Measurements from ENCODE around the gene RMND5B.
A peak's percentile ranks its signal among the peaks of the same experiment; 100 is the strongest.

Gene RMND5B

DNA sequence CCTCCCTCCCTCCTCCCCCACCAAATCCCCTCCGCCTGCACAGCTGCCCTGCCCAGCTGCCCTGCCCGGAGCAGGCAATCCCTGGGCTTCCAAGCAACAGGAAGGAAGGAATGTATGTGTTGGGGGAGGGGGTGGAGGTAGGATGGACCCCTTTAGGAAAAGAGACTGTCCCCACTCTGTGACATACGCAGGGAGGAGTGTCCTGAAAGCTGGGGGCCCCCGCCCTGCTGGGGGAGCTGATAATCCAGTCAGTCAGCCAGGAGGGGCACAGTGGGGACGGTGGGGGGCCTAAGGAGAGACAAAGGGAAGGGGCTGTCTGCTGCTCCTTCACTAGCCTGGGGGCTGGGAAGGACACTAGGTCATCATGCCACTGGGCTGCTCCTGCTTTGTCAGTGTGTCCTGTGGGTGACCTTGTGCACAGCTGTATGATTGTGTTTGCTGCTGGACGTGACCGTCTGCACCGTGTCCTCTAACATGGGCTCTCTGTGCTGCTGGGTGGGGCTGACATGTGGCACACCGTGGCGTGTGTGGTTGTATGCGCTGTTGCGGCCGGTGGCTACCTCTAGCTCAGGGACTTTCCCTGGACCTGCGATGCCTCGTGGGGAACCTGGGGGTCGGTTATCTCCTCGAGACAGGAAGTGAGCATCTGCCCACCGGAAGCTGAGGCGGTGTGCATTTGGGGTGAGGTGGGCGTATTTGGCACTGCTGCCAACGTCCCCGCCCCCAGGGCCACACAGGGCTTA lies 14.5 kb upstream of the RMND5B start:
- Histone ChIP-seq H4K20me1 (ENCODE audit: insufficient read depth) (no peaks in the 10 kb centered on the region), H3K9ac (no peak overlapping the region), H3K36me3 (ENCODE audit: insufficient read depth) (no peaks in the 10 kb centered on the region), H3K27ac (no peak overlapping the region), H3K4me3 (IDR thresholded peaks at IDR 0.05; ENCODE audit: insufficient read depth, low read depth, low read length) (no peak overlapping the region), H3K79me2 (ENCODE audit: insufficient read depth, low read depth) (no peaks in the 10 kb centered on the region), H3K27me3 (ENCODE audit: insufficient read depth, low read depth) (no peaks in the 10 kb centered on the region), H2AFZ (ENCODE audit: low read depth) (no peak overlapping the region), H3K4me1 (ENCODE audit: low read depth, poor library complexity, severe bottlenecking) (peaks cover 6% of the 10 kb centered on the region), H3K4me2 (no peak overlapping the region)
- TF ChIP-seq, protein P1, sequence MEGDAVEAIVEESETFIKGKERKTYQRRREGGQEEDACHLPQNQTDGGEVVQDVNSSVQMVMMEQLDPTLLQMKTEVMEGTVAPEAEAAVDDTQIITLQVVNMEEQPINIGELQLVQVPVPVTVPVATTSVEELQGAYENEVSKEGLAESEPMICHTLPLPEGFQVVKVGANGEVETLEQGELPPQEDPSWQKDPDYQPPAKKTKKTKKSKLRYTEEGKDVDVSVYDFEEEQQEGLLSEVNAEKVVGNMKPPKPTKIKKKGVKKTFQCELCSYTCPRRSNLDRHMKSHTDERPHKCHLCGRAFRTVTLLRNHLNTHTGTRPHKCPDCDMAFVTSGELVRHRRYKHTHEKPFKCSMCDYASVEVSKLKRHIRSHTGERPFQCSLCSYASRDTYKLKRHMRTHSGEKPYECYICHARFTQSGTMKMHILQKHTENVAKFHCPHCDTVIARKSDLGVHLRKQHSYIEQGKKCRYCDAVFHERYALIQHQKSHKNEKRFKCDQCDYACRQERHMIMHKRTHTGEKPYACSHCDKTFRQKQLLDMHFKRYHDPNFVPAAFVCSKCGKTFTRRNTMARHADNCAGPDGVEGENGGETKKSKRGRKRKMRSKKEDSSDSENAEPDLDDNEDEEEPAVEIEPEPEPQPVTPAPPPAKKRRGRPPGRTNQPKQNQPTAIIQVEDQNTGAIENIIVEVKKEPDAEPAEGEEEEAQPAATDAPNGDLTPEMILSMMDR (conservative IDR thresholded peaks at IDR 0.05; ENCODE audit: low read depth, low read length) = no peak

DNA sequence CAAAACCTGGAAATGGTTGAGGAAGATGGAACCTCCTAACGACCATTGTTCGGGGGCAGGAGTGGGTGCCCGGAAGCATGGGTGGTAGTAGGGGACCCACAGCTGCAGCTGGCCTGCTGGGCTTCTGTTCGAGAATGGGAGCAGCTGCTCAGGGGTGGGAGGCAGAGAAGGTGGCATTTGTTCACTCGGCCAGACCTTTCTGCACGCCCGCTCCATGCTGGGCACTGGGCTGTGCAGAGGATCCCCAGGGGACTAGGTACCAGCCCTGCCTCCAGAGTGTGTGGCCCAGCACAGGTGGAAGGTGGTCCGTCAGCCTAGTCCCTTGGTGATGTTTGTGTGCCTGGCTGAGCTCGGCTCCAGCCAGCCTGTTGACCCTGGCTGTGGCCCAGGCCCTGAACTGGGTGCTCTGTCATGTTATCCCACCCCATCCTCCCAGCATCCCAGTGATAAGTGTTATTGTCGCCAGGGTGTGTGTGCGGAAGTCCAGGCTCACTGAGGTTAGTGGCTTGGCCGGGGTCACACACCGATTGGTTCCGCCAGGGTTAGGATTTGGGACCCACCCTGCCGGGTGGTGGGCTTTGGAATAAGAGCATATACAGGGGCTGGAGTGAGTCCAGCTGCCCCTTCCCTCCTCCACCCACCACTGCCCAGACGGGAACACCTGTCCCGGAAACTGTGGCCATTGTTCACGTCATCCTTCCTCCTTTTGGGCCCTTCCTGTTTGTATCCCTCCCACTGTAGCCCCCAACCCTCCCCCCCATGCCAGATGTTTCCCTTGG lies 12.7 kb upstream of the RMND5B start:
- no peaks in the 10 kb centered on the region for H3K79me2 ChIP-seq (ENCODE audit: insufficient read depth, low read depth)
- no peak overlapping the region for H3K27ac ChIP-seq

DNA sequence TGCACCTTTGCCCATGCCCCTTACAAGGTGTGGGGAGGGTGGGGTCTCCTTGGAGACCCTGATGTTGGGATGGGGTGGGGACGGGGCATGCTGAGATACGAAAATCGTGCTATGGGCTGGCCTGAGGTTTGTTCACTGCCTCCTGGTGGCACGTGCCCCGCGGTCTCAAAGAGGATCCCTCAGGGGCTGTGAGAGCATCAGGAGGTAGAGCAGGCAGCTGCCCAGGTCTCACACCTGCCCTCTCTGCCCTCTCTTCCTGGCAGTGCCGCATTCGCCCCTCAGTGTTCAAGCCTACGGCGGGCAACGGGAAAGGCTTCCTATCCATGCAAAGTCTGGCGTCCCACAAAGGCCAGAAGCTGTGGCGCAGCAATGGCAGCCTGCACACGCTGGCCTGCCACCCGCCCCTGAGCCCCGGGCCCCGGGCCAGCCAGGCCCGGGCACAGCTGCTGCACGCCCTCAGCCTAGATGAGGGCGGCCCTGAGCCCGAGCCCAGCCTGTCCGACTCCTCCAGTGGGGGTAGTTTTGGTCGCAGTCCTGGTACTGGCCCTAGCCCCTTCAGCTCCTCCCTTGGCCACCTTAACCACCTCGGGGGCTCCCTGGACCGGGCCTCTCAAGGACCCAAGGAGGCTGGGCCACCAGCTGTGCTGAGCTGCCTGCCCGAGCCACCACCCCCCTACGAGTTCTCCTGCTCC lies 10.8 kb upstream of the RMND5B start:
- no peak overlapping the region for H3K27ac ChIP-seq
- no peaks in the 10 kb centered on the region for H3K79me2 ChIP-seq (ENCODE audit: insufficient read depth, low read depth)
- H3K36me3 ChIP-seq (ENCODE audit: insufficient read depth) = no peaks in the 10 kb centered on the region
- H3K4me1 ChIP-seq (ENCODE audit: low read depth, poor library complexity, severe bottlenecking) = peaks cover 14% of the 10 kb centered on the region
- H2AFZ ChIP-seq (ENCODE audit: low read depth) = no peak overlapping the region; the same call in 1 of the 2 replicates
- H3K9ac ChIP-seq = no peak overlapping the region
- no peaks in the 10 kb centered on the region for H4K20me1 ChIP-seq (ENCODE audit: insufficient read depth)
- no peak overlapping the region for H3K4me3 ChIP-seq (IDR thresholded peaks at IDR 0.05; ENCODE audit: insufficient read depth, low read depth, low read length)
- no peaks in the 10 kb centered on the region for H3K27me3 ChIP-seq (ENCODE audit: insufficient read depth, low read depth)
- no peak overlapping the region for H3K4me2 ChIP-seq
- TF ChIP-seq, protein P1 (conservative IDR thresholded peaks at IDR 0.05; ENCODE audit: low read depth, low read length) = no peak

More for the DNA sequence above, 12.7 kb upstream of the RMND5B start:
- Histone ChIP-seq H3K9ac (no peak overlapping the region), H3K4me3 (IDR thresholded peaks at IDR 0.05; ENCODE audit: insufficient read depth, low read depth, low read length) (no peak overlapping the region), H3K4me2 (no peak overlapping the region), H3K27me3 (ENCODE audit: insufficient read depth, low read depth) (no peaks in the 10 kb centered on the region), H4K20me1 (ENCODE audit: insufficient read depth) (no peaks in the 10 kb centered on the region), H3K4me1 (ENCODE audit: low read depth, poor library complexity, severe bottlenecking) (peaks cover 14% of the 10 kb centered on the region), H3K36me3 (ENCODE audit: insufficient read depth) (no peaks in the 10 kb centered on the region), H2AFZ (ENCODE audit: low read depth) (no peak overlapping the region)
- TF ChIP-seq, protein P1 (conservative IDR thresholded peaks at IDR 0.05; ENCODE audit: low read depth, low read length) = no peak

DNA sequence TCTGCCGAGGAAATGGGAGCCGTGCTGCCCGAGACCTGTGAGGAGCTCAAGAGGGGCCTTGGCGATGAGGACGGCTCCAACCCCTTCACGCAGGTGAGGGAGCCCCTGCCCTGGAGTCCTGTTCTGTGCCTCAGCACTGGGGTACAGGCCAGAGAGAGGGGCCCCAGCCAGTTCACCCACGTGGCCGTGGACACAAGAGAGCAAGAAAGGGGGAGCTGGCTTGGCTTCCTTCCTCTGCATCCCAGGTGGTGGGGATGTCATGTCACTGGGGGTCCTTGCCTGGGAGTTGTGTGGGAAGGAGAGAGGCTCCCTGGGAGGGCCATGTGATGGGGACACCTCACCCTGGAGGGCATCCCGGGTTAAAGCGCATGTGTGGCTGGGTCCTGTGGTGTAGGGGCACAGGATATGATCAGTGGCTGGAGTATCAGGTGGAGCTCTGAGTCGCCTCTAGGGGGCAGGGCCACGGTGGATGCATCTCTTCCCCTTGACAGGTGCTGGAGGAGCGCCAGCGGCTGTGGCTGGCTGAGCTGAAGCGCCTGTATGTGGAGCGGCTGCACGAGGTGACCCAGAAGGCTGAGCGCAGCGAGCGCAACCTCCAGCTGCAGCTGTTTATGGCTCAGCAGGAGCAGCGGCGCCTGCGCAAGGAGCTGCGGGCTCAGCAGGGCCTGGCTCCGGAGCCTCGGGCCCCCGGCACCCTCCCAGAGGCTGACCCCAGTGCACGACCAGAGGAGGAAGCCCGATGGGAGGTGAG lies 10.0 kb upstream of the RMND5B start:
- H2AFZ ChIP-seq (ENCODE audit: low read depth) = peak overlapping the region; percentile 45
- H3K36me3 ChIP-seq (ENCODE audit: insufficient read depth) = no peaks in the 10 kb centered on the region
- TF ChIP-seq, protein P1 (conservative IDR thresholded peaks at IDR 0.05; ENCODE audit: low read depth, low read length) = peak; percentile 62
- H3K4me3 ChIP-seq (IDR thresholded peaks at IDR 0.05; ENCODE audit: insufficient read depth, low read depth, low read length) = no peak overlapping the region
- H3K9ac ChIP-seq = peak overlapping the region; percentile 54; the same call in 1 of the 2 replicates
- no peaks in the 10 kb centered on the region for H3K27me3 ChIP-seq (ENCODE audit: insufficient read depth, low read depth)
- peaks cover 14% of the 10 kb centered on the region for H3K4me1 ChIP-seq (ENCODE audit: low read depth, poor library complexity, severe bottlenecking)
- no peaks in the 10 kb centered on the region for H4K20me1 ChIP-seq (ENCODE audit: insufficient read depth)
- no peaks in the 10 kb centered on the region for H3K79me2 ChIP-seq (ENCODE audit: insufficient read depth, low read depth)
- H3K27ac ChIP-seq = peak overlapping the region; percentile 54
- H3K4me2 ChIP-seq = peak overlapping the region; percentile 78

Measured in KMS-11 (cell line).